GM12878 (cell line): ENCODE measurements around the gene PMS1. TPM values are rescaled to one million over a fixed set of nuclear protein-coding genes. Genes with fewer than 3 reads are reported as not detected.

Experiments
- ATAC-seq: fragments of 200-7000 bp; cut with Tn5 transposase; 3 replicates; pipeline ENCODE4 v1.9.1; 2020; ENCODE audit warnings: mild to moderate bottlenecking, moderate library complexity
- BruUV-seq: library from RNA; stranded (reverse); fragments of 400-500 nt; replicated peaks from 2 replicates; lab custom pipeline; 2021; lab: Mats Ljungman, UMichigan
- CTCF ChIA-PET: fragments of 300-600 bp; sonication (Branson Sonifier 250); formaldehyde crosslinking; extraction: SDS; loops from one replicate; lab custom pipeline; 2021; ENCODE audit warnings: inconsistent platforms; lab: Yijun Ruan, JAX
- POLR2A ChIA-PET: fragments of 350-600 bp; formaldehyde crosslinking; extraction: SDS; loops from one replicate; lab custom pipeline; 2021; ENCODE audit warnings: inconsistent platforms; lab: Charles Lee
- RAD21 ChIA-PET: fragments of 300-600 bp; sonication (Branson Sonifier 250); formaldehyde crosslinking; loops from one replicate; lab custom pipeline; 2023; ENCODE audit warnings: antibody characterized with exemption; ENCODE audit not compliant: unreplicated experiment; lab: Charles Lee
- SMC1A ChIA-PET: fragments of 300-600 bp; sonication (Branson Sonifier 250); formaldehyde crosslinking; loops from one replicate; lab custom pipeline; 2023; ENCODE audit not compliant: unreplicated experiment, uncharacterized antibody; lab: Charles Lee
- DNase-seq: peaks from one replicate; pipeline ENCODE4 v3.0.0-alpha.2; 2011; ENCODE audit warnings: low read depth, low spot score
- FAIRE-seq: peaks from 3 replicates; lab custom pipeline; 2011; peaks lifted over from hg19 to GRCh38; lab: Jason Lieb, UNC
- H2AFZ ChIP-seq: 2 replicates; pipeline ENCODE4 v1.6.0; 2011; ENCODE audit warnings: low read depth, low read length, control low read depth; ENCODE audit not compliant: control insufficient read depth
- H3K27ac ChIP-seq: 2 replicates; pipeline ENCODE4 v1.5.1; 2011; ENCODE audit warnings: control low read depth; ENCODE audit not compliant: control insufficient read depth, insufficient read depth
- H3K27me3 ChIP-seq, 2 experiments: replicated peaks in 1 of 2; 2 replicates each; pipeline versions ENCODE4 v1.6.0 to v1.6.1; 2011; ENCODE audit warnings: low read length in 1 of 2; ENCODE audit not compliant: control insufficient read depth in 2 of 2, insufficient read depth in 2 of 2
- H3K36me3 ChIP-seq, 2 experiments: 2 replicates each; pipeline ENCODE4 v1.5.1; 2011; ENCODE audit warnings: low read length in 1 of 2; ENCODE audit not compliant: control insufficient read depth in 2 of 2, insufficient read depth in 2 of 2
- H3K4me1 ChIP-seq: 2 replicates; pipeline ENCODE4 v1.6.1; 2011; ENCODE audit warnings: mild to moderate bottlenecking, low read length, moderate library complexity, mixed read lengths; ENCODE audit not compliant: control insufficient read depth, insufficient read depth
- H3K4me2 ChIP-seq: 2 replicates; pipeline ENCODE4 v1.6.0; 2011; ENCODE audit warnings: control low read depth; ENCODE audit not compliant: control insufficient read depth, insufficient read depth
- H3K4me3 ChIP-seq: fragments of 200-600 bp; sonication (generic); 2 replicates; pipeline ENCODE4 v1.5.1; 2016
- H3K79me2 ChIP-seq: 2 replicates; pipeline ENCODE4 v1.6.0; 2011; ENCODE audit warnings: low read length; ENCODE audit not compliant: control insufficient read depth, insufficient read depth
- H3K9ac ChIP-seq: 2 replicates; pipeline ENCODE4 v1.8.0; 2011; ENCODE audit warnings: low read length, control low read depth, mixed read lengths; ENCODE audit not compliant: control insufficient read depth, insufficient read depth
- H3K9me3 ChIP-seq: replicated peaks from 3 replicates; pipeline ENCODE4 v1.5.1; 2011; ENCODE audit warnings: mild to moderate bottlenecking, low read length; ENCODE audit not compliant: control insufficient read depth, insufficient read depth
- H4K20me1 ChIP-seq: 2 replicates; pipeline ENCODE4 v1.6.0; 2011; ENCODE audit not compliant: control insufficient read depth, insufficient read depth
- ATF2 ChIP-seq: IDR thresholded peaks from 2 replicates; pipeline ENCODE4 v1.6.1; 2012; ENCODE audit warnings: low read length, inconsistent platforms
- BRCA1 ChIP-seq: IDR thresholded peaks from 2 replicates; pipeline ENCODE4 v1.6.1; 2011; ENCODE audit warnings: low read depth, low read length, improper control_type of control experiment
- CBFB ChIP-seq: IDR thresholded peaks from 2 replicates; pipeline ENCODE4 v1.6.1; 2016; ENCODE audit warnings: antibody characterized with exemption, low read depth
- CBX3 ChIP-seq: fragments of 200-600 bp; sonication (generic); IDR thresholded peaks from 2 replicates; pipeline ENCODE4 v1.6.1; 2016; ENCODE audit warnings: low read depth, borderline replicate concordance
- CHD1 ChIP-seq: IDR thresholded peaks from 2 replicates; pipeline ENCODE4 v1.6.1; 2012; ENCODE audit warnings: low read depth, low read length, improper control_type of control experiment
- CREB1 ChIP-seq: IDR thresholded peaks from 2 replicates; pipeline ENCODE4 v1.6.1; 2012; ENCODE audit warnings: low read depth, mild to moderate bottlenecking, inconsistent platforms
- CREM ChIP-seq: IDR thresholded peaks from 2 replicates; pipeline ENCODE4 v1.6.1; 2014; ENCODE audit warnings: antibody characterized with exemption, low read depth
- HDAC6 ChIP-seq: fragments of 200-600 bp; sonication (generic); IDR thresholded peaks from one replicate; pipeline ENCODE4 v1.8.0; 2017; ENCODE audit warnings: antibody characterized with exemption; ENCODE audit not compliant: unreplicated experiment
- IRF3 ChIP-seq: fragments of 450-650 bp; IDR thresholded peaks from 2 replicates; pipeline ENCODE4 v1.6.1; 2014; ENCODE audit warnings: mild to moderate bottlenecking
- MEF2A ChIP-seq: IDR thresholded peaks from 2 replicates; pipeline ENCODE4 v1.6.1; 2011; ENCODE audit warnings: low read depth, mild to moderate bottlenecking, low read length, moderate library complexity; ENCODE audit not compliant: insufficient read depth
- NKRF ChIP-seq: fragments of 450-650 bp; conservative IDR thresholded peaks from 2 replicates; pipeline ENCODE4 v1.6.1; 2017; ENCODE audit warnings: mild to moderate bottlenecking, moderate library complexity
- PAX5 ChIP-seq: IDR thresholded peaks from 2 replicates; pipeline ENCODE4 v1.6.1; 2011; ENCODE audit warnings: low read depth, low read length, borderline replicate concordance
- POLR2AphosphoS2 ChIP-seq: IDR thresholded peaks from 2 replicates; pipeline ENCODE4 v1.6.1; 2011; ENCODE audit warnings: low read depth, mild to moderate bottlenecking, low read length, improper control_type of control experiment, moderate library complexity
- ZNF687 ChIP-seq: fragments of 450-650 bp; IDR thresholded peaks from 2 replicates; pipeline ENCODE4 v1.6.1; 2017; ENCODE audit warnings: mild to moderate bottlenecking, moderate library complexity
- ZZZ3 ChIP-seq: IDR thresholded peaks from 2 replicates; pipeline ENCODE4 v1.6.1; 2011; ENCODE audit warnings: low read depth; ENCODE audit not compliant: control insufficient read depth, insufficient read length
- WGBS: methylation state at CpG from one replicate; pipeline ENCODE4 v1.1.6; 2016; ENCODE audit warnings: low lambda C conversion rate; ENCODE audit not compliant: insufficient replicate concordance, insufficient coverage; ENCODE audit errors: missing lambda C conversion rate; 5-methylcytosine and 5-hydroxymethylcytosine counted together
- in situ Hi-C: fragments of 300-500 bp; cut with MboI; formaldehyde crosslinking; loops from 9 replicates; pipeline ENCODE4 v1.14.3; 2018; ENCODE audit warnings: mixed read lengths
- intact Hi-C: fragments of 100-400 bp; cut with micrococcal nuclease; formaldehyde crosslinking; loops from one replicate; pipeline ENCODE4 v1.14.2; 2022; ENCODE audit not compliant: unreplicated experiment
- polyA plus RNA-seq, 11 experiments: library from polyadenylated mRNA; depleted of rRNA in 4 of 11; unstranded in 6 of 11; stranded (reverse) in 5 of 11; fragments of >200 nt; fragmentation: Nextera tagmentation in 4 of 11; fragmentation: Illumina TruSeq in 1 of 11; extraction: Ambion mirVana in 4 of 11; extraction: Trizol in 1 of 11; gene quantifications; 1 replicate in 1 of 11; 2 replicates in 10 of 11; pipeline versions ENCODE4 v1.2.1 to v1.2.3, GENCODE V29; 2011 to 2016; ENCODE audit warnings: inconsistent platforms in 2 of 11, missing spikeins in 2 of 11, low read depth in 1 of 11
- total RNA-seq, 4 experiments: library from RNA; depleted of rRNA in 3 of 4; stranded (reverse); fragments of >200 nt in 3 of 4; fragmentation: Illumina TruSeq in 1 of 4; extraction: Trizol in 1 of 4; gene quantifications; 2 replicates each; pipeline versions ENCODE4 v1.2.1 to v1.2.3, GENCODE V29; 2013 to 2021

The PMS1 gene
- total and polyA plus RNA-seq, 10 of the 15 experiments (the other 5 are each of a cell fraction or from before 2014, with no cell fraction given) = 18.7 to 50.6 (median 29.5) TPM

- TF ChIP-seq IRF3 (no peak), CREM (no peak)
Measured at GRCh38 chr2:189799030-189799331, 14.7 kb downstream of the PMS1 start (continued).

- POLR2A ChIA-PET = interaction anchor here (1.5 kb wide), 1 partner anchor 14 kb away, joined by 7 read pairs; no protein-coding TSS in a partner anchor
- intact Hi-C loops = no loop called here
- in situ Hi-C loops = loop anchor here (5.0 kb wide), 1 partner anchor 268 kb away; no protein-coding TSS in a partner anchor
- TF ChIP-seq CBX3 = no peak
- TF ChIP-seq NKRF = no peak
- no peak for TF ChIP-seq ZNF687
- TF ChIP-seq HDAC6 = no peak
- no peak for TF ChIP-seq BRCA1
- TF ChIP-seq CBFB = no peak
- no peak for TF ChIP-seq ATF2
- no peak for TF ChIP-seq CREB1
- TF ChIP-seq POLR2AphosphoS2 = no peak
- TF ChIP-seq MEF2A = no peak
- no peak for TF ChIP-seq PAX5
- no peak for TF ChIP-seq ZZZ3
- TF ChIP-seq CHD1 = no peak
Measured at GRCh38 chr2:189799531-189799930, 15.3 kb downstream of the PMS1 start.

More at GRCh38 chr2:189799531-189799930, 15.3 kb downstream of the PMS1 start:
- DNase-seq (no peak), ATAC-seq (no peak), FAIRE-seq (no peak)
- Histone ChIP-seq H3K36me3 (peaks cover 3 to 22% of the 10 kb centered on the region in 2 experiments; a peak in 3 of 4 replicates), H3K79me2 (peaks cover 1% of the 10 kb centered on the region), H3K4me2 (no peak overlapping the region), H3K4me1 (no peaks in the 10 kb centered on the region), H3K27me3 (no peaks in the 10 kb centered on the region), H2AFZ (no peak overlapping the region), H4K20me1 (no peaks in the 10 kb centered on the region), H3K4me3 (no peak overlapping the region), H3K27ac (no peak overlapping the region), H3K9ac (no peak overlapping the region), H3K9me3 (no peaks in the 10 kb centered on the region)
- RAD21 ChIA-PET = interaction anchor here (2.7 kb wide), 1 partner anchor 272 kb away, joined by 26 read pairs; no protein-coding TSS in a partner anchor
- no TSS peak for BruUV-seq
- WGBS = 70% methylated on average over 2 of the region's 2 CpGs
- CTCF ChIA-PET = interaction anchor here (0.8 to 3.7 kb wide), 10 partner anchors 11 to 273 kb away, joined by 3 to 45 read pairs (median 5); partner anchors contain the start of gene ASNSD1
- SMC1A ChIA-PET = interaction anchor here (1.0 to 2.7 kb wide), 10 partner anchors 9 to 327 kb away, joined by 3 to 15 read pairs (median 4); partner anchors contain the start of gene OSGEPL1
